HG02943 (cell line): ENCODE results near the gene ZNF768.
"Not testable (repeated sequence)": the region's sequence is repeated elsewhere in the genome, so short reads cannot be mapped to it uniquely, and the experiment has no call there.

Experiments
- ATAC-seq: cut with Tn5 transposase; IDR thresholded peaks from one replicate; pipeline ENCODE4 v1.9.1; 2021; ENCODE audit warnings: mild to moderate bottlenecking, low read depth, moderate library complexity; ENCODE audit not compliant: unreplicated experiment

ZNF768 gene

DNA sequence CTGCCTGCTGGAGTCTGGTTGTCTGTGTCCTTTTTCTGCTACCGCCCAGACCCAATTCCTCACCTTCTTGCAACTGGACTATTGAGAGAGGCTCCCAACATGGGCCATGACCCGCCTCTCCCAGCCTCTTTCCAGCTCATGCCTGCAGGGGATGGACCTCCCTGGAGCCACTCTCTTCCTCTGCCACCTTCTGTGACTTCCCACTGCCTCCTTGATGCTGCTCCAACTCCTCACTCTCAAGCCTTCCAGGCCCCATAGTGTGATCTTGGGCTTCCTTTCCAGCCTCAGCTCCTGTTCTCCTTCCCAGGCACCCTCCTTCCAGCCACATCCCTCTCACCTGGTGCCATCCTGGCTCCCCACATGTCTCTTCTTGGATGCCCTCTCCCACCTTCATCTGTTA is 11.1 kb downstream of the ZNF768 start:
- no peak for ATAC-seq

DNA sequence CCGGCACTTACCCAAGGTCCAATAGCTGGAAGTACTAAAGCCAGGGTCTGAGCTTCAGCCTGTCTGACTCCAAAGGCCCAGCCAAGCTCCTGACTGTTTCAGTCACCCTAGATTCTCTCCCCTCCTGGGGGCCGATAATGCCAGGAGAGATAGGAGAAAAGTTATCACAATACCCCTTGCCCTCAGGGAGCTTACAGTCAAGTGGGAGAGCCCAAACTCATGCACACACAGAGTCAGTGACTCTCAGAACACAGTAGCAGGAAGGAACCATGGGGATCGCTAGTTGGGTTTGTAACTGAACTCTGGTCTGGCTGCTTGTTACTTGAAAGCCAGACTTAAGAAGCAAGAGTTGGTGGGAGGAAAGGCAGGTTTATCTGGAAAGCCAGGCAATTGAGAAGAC is 14.9 kb downstream of the ZNF768 start:
- no peak for ATAC-seq

GRCh38 chr16:30510376-30510938 is 15.9 kb downstream of the ZNF768 start:
- ATAC-seq: no peak

DNA sequence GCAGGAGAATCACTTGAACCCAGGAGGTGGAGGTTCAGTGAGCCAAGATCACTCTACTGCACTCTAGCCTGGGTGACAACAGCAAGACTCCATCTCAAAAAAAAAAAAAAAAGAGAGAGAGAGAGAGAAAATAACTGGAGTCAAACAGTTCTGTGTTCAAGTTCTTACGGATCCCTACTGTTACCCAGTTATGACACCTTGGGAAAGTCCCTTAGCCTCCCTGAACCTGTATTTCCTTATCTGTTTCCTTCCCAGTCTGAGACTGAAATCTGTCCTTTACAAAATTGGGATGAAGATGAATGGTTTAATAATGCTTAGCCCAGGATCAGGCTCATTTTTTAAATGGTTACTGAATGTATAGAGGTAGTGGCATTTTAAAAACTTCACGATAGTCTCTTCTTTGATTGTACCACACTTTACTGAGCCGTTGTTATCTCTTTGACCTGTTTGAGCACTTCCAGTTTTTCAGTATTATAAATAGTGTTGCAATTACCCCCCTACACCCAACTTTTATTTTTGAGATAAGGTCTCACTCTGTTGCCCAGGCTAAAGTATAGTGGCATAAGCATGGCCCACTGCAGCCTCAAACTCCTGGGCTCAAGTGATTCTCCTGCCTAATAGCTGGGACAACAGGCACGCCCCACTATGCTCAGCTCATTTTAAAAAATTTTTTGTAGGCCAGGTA is 17.1 kb downstream of the ZNF768 start:
- ATAC-seq: no peak

- ATAC-seq: no peak
Observed at GRCh38 chr16:30503403-30504296, 22.7 kb downstream of the ZNF768 start.

DNA sequence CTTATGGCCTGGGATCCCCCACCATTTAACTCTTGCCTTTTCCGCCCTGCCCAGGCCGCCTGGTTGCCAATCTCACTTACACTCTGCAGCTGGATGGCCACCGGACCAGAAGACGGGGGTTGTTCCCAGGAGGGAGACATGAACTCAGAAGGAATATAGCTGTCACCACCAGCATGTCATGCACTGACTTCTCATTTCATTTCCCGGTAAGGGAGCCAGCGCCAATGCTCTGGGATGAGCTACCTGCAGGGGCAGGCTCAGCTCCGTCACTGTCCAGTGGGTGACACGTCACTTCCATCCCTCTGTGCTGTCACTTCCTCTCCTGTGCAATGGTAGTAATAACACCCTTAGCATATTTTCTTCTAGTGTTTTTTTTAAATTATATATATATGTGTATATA is 27.1 kb downstream of the ZNF768 start:
- no peak for ATAC-seq

DNA sequence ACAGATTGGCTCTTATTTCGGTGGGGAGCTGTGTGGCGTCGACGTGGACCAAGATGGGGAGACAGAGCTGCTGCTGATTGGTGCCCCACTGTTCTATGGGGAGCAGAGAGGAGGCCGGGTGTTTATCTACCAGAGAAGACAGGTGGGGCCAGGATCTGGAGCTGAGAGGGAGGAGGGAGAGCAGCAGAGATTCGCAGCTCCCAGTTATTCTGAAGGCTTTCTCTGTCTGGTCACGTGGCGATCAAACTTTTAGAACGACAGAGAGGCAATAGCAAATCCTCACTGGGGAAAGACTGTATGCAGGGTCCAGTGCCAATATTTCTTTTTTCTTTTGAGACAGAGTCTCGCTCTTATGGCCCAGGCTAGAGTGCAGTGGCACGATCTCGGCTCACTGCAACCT is 31.7 kb downstream of the ZNF768 start:
- ATAC-seq: no peak

- no peak for ATAC-seq
Observed at GRCh38 chr16:30493941-30494488, 32.4 kb downstream of the ZNF768 start.

- ATAC-seq: no peak
Observed at GRCh38 chr16:30491744-30492308, 34.5 kb downstream of the ZNF768 start.

- no peak for ATAC-seq
Observed at GRCh38 chr16:30491229-30491628, 35.1 kb downstream of the ZNF768 start.

- ATAC-seq: no peak
Observed at GRCh38 chr16:30490210-30490609, 36.2 kb downstream of the ZNF768 start.

- ATAC-seq: no peak
Observed at GRCh38 chr16:30488764-30489605, 37.4 kb downstream of the ZNF768 start.

- ATAC-seq: no peak
Observed at GRCh38 chr16:30485818-30486436, 40.4 kb downstream of the ZNF768 start.

GRCh38 chr16:30484887-30485286 is 41.5 kb downstream of the ZNF768 start:
- no peak for ATAC-seq

- no peak for ATAC-seq
Observed at GRCh38 chr16:30482366-30482765, 44.0 kb downstream of the ZNF768 start.

GRCh38 chr16:30481381-30481780 is 45.0 kb downstream of the ZNF768 start:
- ATAC-seq: no peak

DNA sequence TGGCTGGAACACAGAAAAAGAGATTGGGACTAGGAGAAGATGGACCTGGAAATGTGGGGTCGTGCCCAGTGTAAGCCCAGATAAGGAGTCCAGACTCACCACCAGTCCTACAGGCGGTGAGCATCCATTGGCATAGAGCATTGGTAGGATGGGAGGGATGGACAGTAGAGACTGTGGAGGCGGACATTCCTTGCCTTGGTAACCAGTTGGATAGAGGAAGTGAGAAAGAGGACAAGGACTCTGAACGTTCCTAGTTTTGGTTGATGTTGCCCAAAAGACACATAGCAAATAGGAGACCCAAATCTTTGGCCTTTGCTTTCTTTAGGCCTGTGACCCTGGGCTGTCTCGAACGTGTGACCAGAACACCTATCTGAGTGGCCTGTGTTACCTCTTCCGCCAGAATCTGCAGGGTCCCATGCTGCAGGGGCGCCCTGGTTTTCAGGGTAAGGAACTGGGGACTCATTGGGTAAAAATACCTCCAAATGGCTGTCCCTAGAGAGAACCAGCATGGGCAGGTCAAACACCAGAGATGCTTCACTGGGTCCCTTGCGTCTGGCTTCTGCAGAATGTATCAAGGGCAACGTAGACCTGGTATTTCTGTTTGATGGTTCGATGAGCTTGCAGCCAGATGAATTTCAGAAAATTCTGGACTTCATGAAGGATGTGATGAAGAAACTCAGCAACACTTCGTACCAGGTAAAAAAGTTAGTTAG is 47.4 kb downstream of the ZNF768 start:
- ATAC-seq: no peak

- not testable (repeated sequence) for ATAC-seq
Observed at GRCh38 chr16:30477773-30478172, 48.6 kb downstream of the ZNF768 start.

DNA sequence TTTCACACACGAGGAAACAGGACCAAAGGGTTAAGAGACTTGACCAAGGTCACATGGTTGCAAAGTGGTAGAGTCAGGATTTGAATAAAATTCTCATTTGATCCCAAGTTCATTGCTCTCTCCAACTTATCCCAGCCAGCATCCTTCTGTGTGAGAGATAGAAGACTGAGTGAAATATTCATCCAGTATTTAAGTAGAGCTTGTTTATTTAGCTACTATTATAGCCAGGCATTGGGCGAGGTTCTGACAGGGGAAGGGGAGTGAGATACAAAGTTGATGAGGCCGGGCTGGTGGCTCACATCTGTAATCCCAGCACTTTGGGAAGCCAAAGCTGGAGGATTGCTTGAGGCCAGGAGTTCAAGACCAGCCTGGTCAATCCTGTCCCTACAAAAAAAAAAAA is 49.4 kb downstream of the ZNF768 start:
- no peak for ATAC-seq
